OCI-LY7 (cell line): ENCODE measurements around the gene ZFR. TPM values are rescaled to one million over a fixed set of nuclear protein-coding genes. Genes with fewer than 3 reads are reported as not detected.

ENCODE experiments used
- BruUV-seq: library from RNA; stranded (reverse); fragments of 400-500 nt; replicated peaks from 2 replicates; lab custom pipeline; 2021; lab: Mats Ljungman, UMichigan
- CTCF ChIA-PET: fragments of 300-600 bp; sonication (Branson Sonifier 250); formaldehyde crosslinking; loops from one replicate; lab custom pipeline; 2022; ENCODE audit warnings: antibody characterized with exemption; ENCODE audit not compliant: unreplicated experiment; lab: Charles Lee
- POLR2A ChIA-PET: fragments of 300-600 bp; sonication (Branson Sonifier 250); formaldehyde crosslinking; loops from one replicate; lab custom pipeline; 2022; ENCODE audit warnings: antibody characterized with exemption; lab: Charles Lee
- DNase-seq: peaks from one replicate; pipeline ENCODE4 v3.0.0-alpha.2; 2015; ENCODE audit warnings: low spot score
- H2AFZ ChIP-seq: fragments of 200-600 bp; sonication (generic), shearing (Covaris generic); 2 replicates; pipeline ENCODE4 v1.6.1; 2014; ENCODE audit warnings: mild to moderate bottlenecking, antibody characterized with exemption, low read length, moderate library complexity
- H3K27ac ChIP-seq: fragments of 200-600 bp; sonication (generic); 2 replicates; pipeline ENCODE4 v1.5.1; 2014; ENCODE audit warnings: mixed run types, low read depth, mild to moderate bottlenecking, moderate library complexity, low read length, inconsistent platforms; ENCODE audit not compliant: poor library complexity, severe bottlenecking
- H3K36me3 ChIP-seq: fragments of 200-600 bp; sonication (generic); 2 replicates; pipeline ENCODE4 v1.6.1; 2014; ENCODE audit warnings: mild to moderate bottlenecking, antibody characterized with exemption, low read length, moderate library complexity, mixed read lengths; ENCODE audit not compliant: insufficient read depth
- H3K4me1 ChIP-seq: fragments of 200-600 bp; sonication (generic); 2 replicates; pipeline ENCODE4 v1.5.1; 2014; ENCODE audit warnings: mild to moderate bottlenecking, low read length; ENCODE audit not compliant: insufficient read depth, poor library complexity, severe bottlenecking
- H3K4me2 ChIP-seq: fragments of 200-600 bp; sonication (generic); 2 replicates; pipeline ENCODE4 v1.6.1; 2014; ENCODE audit warnings: mild to moderate bottlenecking, low read length
- H3K4me3 ChIP-seq: fragments of 200-600 bp; sonication (generic); 2 replicates; pipeline ENCODE4 v1.5.1; 2014; ENCODE audit warnings: mild to moderate bottlenecking, low read depth, low read length; ENCODE audit not compliant: poor library complexity, severe bottlenecking
- H3K79me2 ChIP-seq: fragments of 200-600 bp; sonication (generic); 2 replicates; pipeline ENCODE4 v1.6.1; 2016; ENCODE audit warnings: low read depth, mild to moderate bottlenecking, low read length, moderate library complexity, mixed read lengths; ENCODE audit not compliant: insufficient read depth
- H3K9me2 ChIP-seq: fragments of 200-600 bp; sonication (generic); 2 replicates; pipeline ENCODE4 v1.6.1; 2016; ENCODE audit warnings: mild to moderate bottlenecking, low read length, mixed read lengths; ENCODE audit not compliant: insufficient read depth
- H3K9me3 ChIP-seq: fragments of 200-600 bp; sonication (generic); 2 replicates; pipeline ENCODE4 v1.6.1; 2014; ENCODE audit warnings: mild to moderate bottlenecking, mixed run types, low read length, mixed read lengths
- H4K20me1 ChIP-seq: fragments of 200-600 bp; sonication (generic); 2 replicates; pipeline ENCODE4 v1.6.1; 2014; ENCODE audit warnings: mild to moderate bottlenecking, antibody characterized with exemption, low read length, moderate library complexity, mixed read lengths; ENCODE audit not compliant: insufficient read depth
- EZH2phosphoT487 ChIP-seq: fragments of 200-600 bp; sonication (generic); IDR thresholded peaks from 2 replicates; pipeline ENCODE4 v1.6.1; 2018; ENCODE audit warnings: low read depth, borderline replicate concordance, mild to moderate bottlenecking, mixed run types, antibody characterized with exemption, low read length, moderate library complexity, mixed read lengths
- intact Hi-C: fragments of 100-400 bp; cut with micrococcal nuclease; formaldehyde crosslinking; loops from one replicate; pipeline ENCODE4 v1.10.0; 2022; ENCODE audit not compliant: unreplicated experiment
- total RNA-seq, 2 experiments: library from RNA; depleted of rRNA in 1 of 2; stranded (reverse); fragments of >200 nt in 1 of 2; shearing (Covaris generic) in 1 of 2; gene quantifications; 2 replicates each; pipeline ENCODE4 v1.2.3, GENCODE V29; 2014 to 2022
- TF ChIP-seq, protein P1 (sequence below): fragments of 200-600 bp; sonication (generic); conservative IDR thresholded peaks from 2 replicates; pipeline ENCODE4 v1.5.1; 2014; ENCODE audit warnings: mild to moderate bottlenecking, antibody characterized with exemption, low read length, moderate library complexity, mixed read lengths

Gene ZFR
- total RNA-seq, 2 experiments from 2014 or later: 54.8 to 63.4 TPM

DNA sequence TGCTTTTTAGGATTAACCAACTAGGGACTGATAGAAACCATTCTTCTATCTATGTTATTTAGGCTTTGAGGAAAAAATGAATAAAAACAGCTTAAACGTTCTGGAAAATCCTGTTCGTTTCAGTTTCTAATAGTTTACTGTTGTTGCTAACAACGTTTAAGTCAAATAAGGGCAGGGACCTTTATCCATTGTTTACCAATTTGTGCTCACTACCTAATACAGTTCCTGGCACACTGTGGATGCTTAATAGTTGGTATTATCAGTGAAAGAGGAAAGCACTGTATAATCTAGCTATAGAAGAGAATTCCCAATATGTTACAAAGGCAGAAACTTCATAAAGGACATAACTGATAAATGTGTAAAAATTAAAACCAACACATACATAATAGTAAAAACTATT, 52.5 kb downstream of the ZFR start:
- no peaks in the 10 kb centered on the region for H3K9me3 ChIP-seq
- TF ChIP-seq, protein P1, sequence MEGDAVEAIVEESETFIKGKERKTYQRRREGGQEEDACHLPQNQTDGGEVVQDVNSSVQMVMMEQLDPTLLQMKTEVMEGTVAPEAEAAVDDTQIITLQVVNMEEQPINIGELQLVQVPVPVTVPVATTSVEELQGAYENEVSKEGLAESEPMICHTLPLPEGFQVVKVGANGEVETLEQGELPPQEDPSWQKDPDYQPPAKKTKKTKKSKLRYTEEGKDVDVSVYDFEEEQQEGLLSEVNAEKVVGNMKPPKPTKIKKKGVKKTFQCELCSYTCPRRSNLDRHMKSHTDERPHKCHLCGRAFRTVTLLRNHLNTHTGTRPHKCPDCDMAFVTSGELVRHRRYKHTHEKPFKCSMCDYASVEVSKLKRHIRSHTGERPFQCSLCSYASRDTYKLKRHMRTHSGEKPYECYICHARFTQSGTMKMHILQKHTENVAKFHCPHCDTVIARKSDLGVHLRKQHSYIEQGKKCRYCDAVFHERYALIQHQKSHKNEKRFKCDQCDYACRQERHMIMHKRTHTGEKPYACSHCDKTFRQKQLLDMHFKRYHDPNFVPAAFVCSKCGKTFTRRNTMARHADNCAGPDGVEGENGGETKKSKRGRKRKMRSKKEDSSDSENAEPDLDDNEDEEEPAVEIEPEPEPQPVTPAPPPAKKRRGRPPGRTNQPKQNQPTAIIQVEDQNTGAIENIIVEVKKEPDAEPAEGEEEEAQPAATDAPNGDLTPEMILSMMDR: no peak
- no peak for TF ChIP-seq EZH2phosphoT487
- H3K36me3 ChIP-seq: peaks cover 96% of the 10 kb centered on the region
- H3K4me1 ChIP-seq: no peaks in the 10 kb centered on the region
- H2AFZ ChIP-seq: no peak overlapping the region
- H3K9me2 ChIP-seq: no peaks in the 10 kb centered on the region
- no peak for DNase-seq
- H3K79me2 ChIP-seq: no peaks in the 10 kb centered on the region
- BruUV-seq: no TSS peak
- intact Hi-C loops: no loop called here
- no peak overlapping the region for H3K27ac ChIP-seq
- H4K20me1 ChIP-seq: no peaks in the 10 kb centered on the region
- CTCF ChIA-PET: no interaction called here
- no peak overlapping the region for H3K4me2 ChIP-seq
- no peak overlapping the region for H3K4me3 ChIP-seq
- POLR2A ChIA-PET: no interaction called here

DNA sequence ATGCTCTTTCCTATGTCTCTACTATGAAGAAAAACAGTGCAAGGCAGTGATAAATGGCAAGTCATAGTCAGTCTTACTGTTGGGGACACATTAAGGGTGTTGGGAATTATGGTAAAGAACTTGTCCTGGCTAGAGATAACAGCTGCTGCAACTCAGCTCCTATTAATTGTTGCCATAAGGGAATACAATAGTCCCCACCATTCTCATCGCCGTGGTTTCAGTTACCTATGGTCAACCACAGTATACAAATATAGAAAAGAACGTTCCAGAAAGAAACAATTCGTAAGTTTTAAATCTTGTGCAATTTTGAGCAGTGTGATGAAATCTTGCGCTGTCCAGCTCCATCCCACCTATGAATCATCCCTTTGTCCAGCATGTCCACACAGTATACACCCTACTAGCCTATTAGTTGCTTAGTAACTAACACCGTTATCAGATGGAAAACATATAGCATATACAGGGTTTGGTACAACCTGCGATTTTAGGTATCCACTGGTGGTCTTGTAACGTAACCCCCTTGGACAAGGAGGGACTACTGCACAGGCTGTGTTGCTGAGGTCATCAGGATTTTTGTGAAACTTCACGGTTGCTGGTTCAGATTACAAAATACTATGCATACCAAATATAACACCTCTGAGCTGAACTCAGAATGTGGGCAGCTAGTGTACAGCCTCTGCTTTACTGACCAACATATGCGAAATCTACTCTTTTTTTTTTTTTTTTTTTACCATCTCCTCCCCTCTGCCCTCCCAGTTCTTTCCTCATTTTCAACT, 53.5 kb downstream of the ZFR start:
- Histone ChIP-seq H3K27ac (no peak overlapping the region), H2AFZ (no peak overlapping the region), H3K4me2 (no peak overlapping the region), H3K9me3 (no peaks in the 10 kb centered on the region), H4K20me1 (no peaks in the 10 kb centered on the region), H3K36me3 (peaks cover 96% of the 10 kb centered on the region), H3K4me1 (no peaks in the 10 kb centered on the region), H3K9me2 (no peaks in the 10 kb centered on the region), H3K79me2 (no peaks in the 10 kb centered on the region), H3K4me3 (no peak overlapping the region)
- no TSS peak for BruUV-seq
- intact Hi-C loops: no loop called here
- no peak for TF ChIP-seq EZH2phosphoT487
- TF ChIP-seq, protein P1: no peak
- CTCF ChIA-PET: no interaction called here
- no peak for DNase-seq
- POLR2A ChIA-PET: interaction anchor here (0.6 kb wide), 1 partner anchor 737 kb away, joined by 5 read pairs; no protein-coding TSS in a partner anchor

DNA sequence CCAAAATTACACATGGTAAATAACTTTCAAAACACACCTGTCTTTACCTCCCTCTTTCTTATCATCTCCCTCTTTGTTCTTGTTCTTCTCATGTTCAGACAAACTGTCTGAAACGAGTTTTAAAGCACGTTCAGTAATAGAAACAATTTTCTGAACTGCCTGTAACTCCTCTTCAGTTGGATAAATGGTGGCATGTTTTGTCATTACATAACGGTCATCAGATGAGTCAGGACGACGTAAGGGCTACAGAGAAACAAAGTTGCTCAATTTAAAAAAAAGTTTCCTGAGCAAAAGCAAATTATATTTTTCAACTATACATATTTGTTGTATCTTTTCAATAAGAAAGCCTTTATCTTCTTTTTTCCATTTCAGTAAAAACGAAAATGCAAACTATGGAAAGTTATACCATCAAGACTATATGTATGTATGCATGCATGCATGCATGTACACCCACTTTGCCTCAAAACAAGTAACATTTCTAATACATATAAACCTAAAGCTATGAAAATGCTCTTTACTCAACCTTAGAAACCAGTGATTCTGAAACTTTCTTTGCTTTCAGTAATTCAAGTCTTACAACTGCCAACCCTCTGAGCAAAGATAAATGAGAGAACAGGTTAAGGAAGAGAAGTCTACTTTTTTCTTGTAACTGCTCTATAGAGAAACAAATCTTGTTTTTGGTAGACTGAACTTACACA, 56.0 kb downstream of the ZFR start:
- H3K4me1 ChIP-seq: no peaks in the 10 kb centered on the region
- POLR2A ChIA-PET: interaction anchor here (1.0 to 1.4 kb wide), 3 partner anchors 9 to 17 kb away, joined by 4 to 5 read pairs (median 4); no protein-coding TSS in a partner anchor
- intact Hi-C loops: no loop called here
- no peak overlapping the region for H2AFZ ChIP-seq
- no TSS peak for BruUV-seq
- H3K27ac ChIP-seq: no peak overlapping the region
- H3K4me2 ChIP-seq: no peak overlapping the region
- H4K20me1 ChIP-seq: no peaks in the 10 kb centered on the region
- no peaks in the 10 kb centered on the region for H3K9me3 ChIP-seq
- no peaks in the 10 kb centered on the region for H3K9me2 ChIP-seq
- peaks cover 97% of the 10 kb centered on the region for H3K36me3 ChIP-seq
- TF ChIP-seq EZH2phosphoT487: no peak
- TF ChIP-seq, protein P1: no peak
- no peak overlapping the region for H3K4me3 ChIP-seq
- DNase-seq: no peak
- CTCF ChIA-PET: no interaction called here
- H3K79me2 ChIP-seq: no peaks in the 10 kb centered on the region
